HG03159 (cell line): ENCODE measurements around the gene MYOCOS.
"Not testable (repeated sequence)": the region's sequence is repeated elsewhere in the genome, so short reads cannot be mapped to it uniquely, and the experiment has no call there.

Source experiments
- ATAC-seq: cut with Tn5 transposase; IDR thresholded peaks from one replicate; pipeline ENCODE4 v1.9.1; 2021; ENCODE audit warnings: mild to moderate bottlenecking, moderate library complexity; ENCODE audit not compliant: unreplicated experiment

MYOCOS gene

GRCh38 chr1:171622152-171622462 lies at the start of gene MYOCOS:
MYOCOS (plus strand) TSS chr1:171622243; CDS start chr1:171623884, 1,641 bp downstream.
- ATAC-seq: no peak

- ATAC-seq: no peak
These were observed 45.9 kb upstream of the MYOCOS start for GRCh38 chr1:171576144-171576543.

GRCh38 chr1:171581226-171581625 lies 40.8 kb upstream of the MYOCOS start:
- no peak for ATAC-seq

- no peak for ATAC-seq
These were observed 40.3 kb upstream of the MYOCOS start for GRCh38 chr1:171581766-171582165.

- ATAC-seq: no peak
These were observed 39.5 kb upstream of the MYOCOS start for GRCh38 chr1:171582589-171582988.

- ATAC-seq: no peak
These were observed 38.3 kb upstream of the MYOCOS start for GRCh38 chr1:171583591-171584201.

- ATAC-seq: no peak
These were observed 36.3 kb upstream of the MYOCOS start for GRCh38 chr1:171585715-171586114.

- ATAC-seq: no peak
These were observed 33.8 kb upstream of the MYOCOS start for GRCh38 chr1:171588230-171588629.

GRCh38 chr1:171590022-171590421 lies 32.0 kb upstream of the MYOCOS start:
- ATAC-seq: no peak

GRCh38 chr1:171595324-171595723 lies 26.7 kb upstream of the MYOCOS start:
- ATAC-seq: no peak

GRCh38 chr1:171596119-171596518 lies 25.9 kb upstream of the MYOCOS start:
- no peak for ATAC-seq

GRCh38 chr1:171596705-171597104 lies 25.3 kb upstream of the MYOCOS start:
- ATAC-seq: no peak

- no peak for ATAC-seq
These were observed 24.8 kb upstream of the MYOCOS start for GRCh38 chr1:171597203-171597602.

GRCh38 chr1:171600310-171600709 lies 21.7 kb upstream of the MYOCOS start:
- ATAC-seq: not testable (repeated sequence)

GRCh38 chr1:171600862-171601261 lies 21.2 kb upstream of the MYOCOS start:
- no peak for ATAC-seq

- ATAC-seq: not testable (repeated sequence)
These were observed 19.0 kb upstream of the MYOCOS start for GRCh38 chr1:171603042-171603441.

- peak; percentile 63 for ATAC-seq
These were observed 15.6 kb upstream of the MYOCOS start for GRCh38 chr1:171606402-171606941.

GRCh38 chr1:171610385-171610784 lies 11.7 kb upstream of the MYOCOS start:
- ATAC-seq: peak; percentile 50

GRCh38 chr1:171611306-171611705 lies 10.7 kb upstream of the MYOCOS start:
- no peak for ATAC-seq

- no peak for ATAC-seq
These were observed 8.8 kb upstream of the MYOCOS start for GRCh38 chr1:171613282-171613681.

- ATAC-seq: not testable (repeated sequence)
These were observed 6.7 kb upstream of the MYOCOS start for GRCh38 chr1:171615122-171615906.

GRCh38 chr1:171616586-171616985 lies 5.5 kb upstream of the MYOCOS start:
- no peak for ATAC-seq
